ENCODE data around the gene EIPR1.

Gene EIPR1

GRCh38 chr2:3309496-3310355 lies 67.9 kb downstream of the EIPR1 start:
- no peak for DNase-seq

GRCh38 chr2:3307901-3308300 lies 69.7 kb downstream of the EIPR1 start:
- DNase-seq = no peak

- DNase-seq = no peak
These were observed 70.4 kb downstream of the EIPR1 start for GRCh38 chr2:3307236-3307635.

GRCh38 chr2:3305952-3306351 lies 71.7 kb downstream of the EIPR1 start:
- no peak for DNase-seq

- DNase-seq = no peak
These were observed 72.2 kb downstream of the EIPR1 start for GRCh38 chr2:3305431-3305830.

- DNase-seq = peak in 55 of 56 donors; percentile 22 to 93 (median 78)
These were observed 73.8 kb downstream of the EIPR1 start for GRCh38 chr2:3303583-3304406.

- no peak for DNase-seq
These were observed 74.7 kb downstream of the EIPR1 start for GRCh38 chr2:3302751-3303582.

GRCh38 chr2:3302421-3302750 lies 75.2 kb downstream of the EIPR1 start:
- DNase-seq = no peak

GRCh38 chr2:3301001-3301400 lies 76.6 kb downstream of the EIPR1 start:
- no peak for DNase-seq

- no peak for DNase-seq
These were observed 77.2 kb downstream of the EIPR1 start for GRCh38 chr2:3300224-3300995.

GRCh38 chr2:3299703-3300102 lies 77.9 kb downstream of the EIPR1 start:
- DNase-seq = no peak

GRCh38 chr2:3299130-3299529 lies 78.5 kb downstream of the EIPR1 start:
- no peak for DNase-seq

GRCh38 chr2:3298191-3298590 lies 79.4 kb downstream of the EIPR1 start:
- DNase-seq = no peak

- no peak for DNase-seq
These were observed 80.1 kb downstream of the EIPR1 start for GRCh38 chr2:3297523-3297922.

- no peak for DNase-seq
These were observed 81.2 kb downstream of the EIPR1 start for GRCh38 chr2:3296182-3296972.

- no peak for DNase-seq
These were observed 83.1 kb downstream of the EIPR1 start for GRCh38 chr2:3294493-3294892.

- DNase-seq = no peak
These were observed 83.5 kb downstream of the EIPR1 start for GRCh38 chr2:3294069-3294468.

- DNase-seq = no peak
These were observed 84.4 kb downstream of the EIPR1 start for GRCh38 chr2:3293221-3293620.

GRCh38 chr2:3292416-3292815 lies 85.2 kb downstream of the EIPR1 start:
- no peak for DNase-seq

- DNase-seq = no peak
These were observed 85.9 kb downstream of the EIPR1 start for GRCh38 chr2:3291750-3292149.
